M059J (cell line): Measurements from ENCODE around the gene CHST15. TPM values are rescaled to one million over a fixed set of nuclear protein-coding genes. Genes with fewer than 3 reads are reported as not detected.

Source experiments
- DNase-seq: peaks from one replicate; pipeline ENCODE4 v3.0.0-alpha.2; 2012; ENCODE audit warnings: low read depth
- total RNA-seq: library from RNA; depleted of rRNA; stranded (reverse); fragments of >200 nt; shearing (Covaris generic); gene quantifications from 2 replicates; pipeline ENCODE4 v1.2.3, GENCODE V29; 2014

CHST15 gene
- total RNA-seq, 1 experiment from 2014 or later, result 15.6 TPM

GRCh38 chr10:124083047-124083739, 10.2 kb downstream of the CHST15 start:
- no peak for DNase-seq

- no peak for DNase-seq
Observed at GRCh38 chr10:124082555-124082954, 10.8 kb downstream of the CHST15 start.

- no peak for DNase-seq
Observed at GRCh38 chr10:124081547-124082140, 11.8 kb downstream of the CHST15 start.

- no peak for DNase-seq
Observed at GRCh38 chr10:124079864-124080263, 13.5 kb downstream of the CHST15 start.

- no peak for DNase-seq
Observed at GRCh38 chr10:124078714-124079113, 14.7 kb downstream of the CHST15 start.

GRCh38 chr10:124078028-124078427, 15.4 kb downstream of the CHST15 start:
- DNase-seq, result no peak

GRCh38 chr10:124077208-124077993, 16.0 kb downstream of the CHST15 start:
- no peak for DNase-seq

- DNase-seq, result peak; percentile 65
Observed at GRCh38 chr10:124076148-124076733, 17.2 kb downstream of the CHST15 start.

GRCh38 chr10:124075231-124075955, 18.0 kb downstream of the CHST15 start:
- peak; percentile 15 for DNase-seq

GRCh38 chr10:124074501-124075109, 18.8 kb downstream of the CHST15 start:
- no peak for DNase-seq

GRCh38 chr10:124073978-124074377, 19.4 kb downstream of the CHST15 start:
- DNase-seq, result no peak

- DNase-seq, result no peak
Observed at GRCh38 chr10:124072541-124072940, 20.9 kb downstream of the CHST15 start.

- DNase-seq, result no peak
Observed at GRCh38 chr10:124072106-124072505, 21.3 kb downstream of the CHST15 start.

- DNase-seq, result no peak
Observed at GRCh38 chr10:124071141-124071540, 22.3 kb downstream of the CHST15 start.

- DNase-seq, result no peak
Observed at GRCh38 chr10:124070666-124071065, 22.7 kb downstream of the CHST15 start.

GRCh38 chr10:124069341-124070264, 23.8 kb downstream of the CHST15 start:
- DNase-seq, result peak; percentile 25

- no peak for DNase-seq
Observed at GRCh38 chr10:124068929-124069328, 24.5 kb downstream of the CHST15 start.

- no peak for DNase-seq
Observed at GRCh38 chr10:124067825-124068400, 25.5 kb downstream of the CHST15 start.

- no peak for DNase-seq
Observed at GRCh38 chr10:124066781-124067714, 26.4 kb downstream of the CHST15 start.
